Muscle of leg (tissue), 11 donors: Measurements from ENCODE around the gene AGAP3. TPM values are rescaled to one million over a fixed set of nuclear protein-coding genes. Genes with fewer than 3 reads are reported as not detected.

Experiments used
- DNase-seq: peaks from one replicate; pipeline ENCODE4 v3.0.0; 2013
- H3K27ac ChIP-seq: one replicate; pipeline ENCODE4 v1.5.1; 2013; ENCODE audit warnings: mild to moderate bottlenecking, low read length, control low read depth
- H3K27me3 ChIP-seq: one replicate; pipeline ENCODE4 v1.6.1; 2013; ENCODE audit warnings: low read length; ENCODE audit not compliant: control insufficient read depth, insufficient read depth
- H3K36me3 ChIP-seq: one replicate; pipeline ENCODE4 v1.6.1; 2013; ENCODE audit warnings: low read length; ENCODE audit not compliant: control insufficient read depth, insufficient read depth
- H3K4me1 ChIP-seq: one replicate; pipeline ENCODE4 v1.6.1; 2013; ENCODE audit warnings: low read length; ENCODE audit not compliant: control insufficient read depth, insufficient read depth
- H3K4me3 ChIP-seq: one replicate; pipeline ENCODE4 v1.5.1; 2013; ENCODE audit warnings: low read length, control low read depth
- H3K9me3 ChIP-seq: replicated peaks from 2 replicates; pipeline ENCODE4 v1.6.1; 2013; ENCODE audit warnings: low read depth, low read length; ENCODE audit not compliant: control insufficient read depth
- WGBS: methylation state at CpG from one replicate; pipeline ENCODE4 v1.1.5; 2013; ENCODE audit warnings: missing lambda C conversion rate; ENCODE audit not compliant: insufficient coverage; 5-methylcytosine and 5-hydroxymethylcytosine counted together
- polyA plus RNA-seq, 8 donors: library from polyadenylated mRNA; unstranded; fragments of 120-200 nt; gene quantifications; one replicate each; pipeline versions ENCODE4 v1.2.1 to v1.2.3, GENCODE V29; 2013; ENCODE audit warnings: inconsistent platforms in 1 of 8, low replicate concordance in 1 of 8; ENCODE audit not compliant: insufficient read length in 8 of 8, insufficient read depth in 1 of 8
- total RNA-seq: library from RNA; stranded (reverse); fragments of 120-200 nt; gene quantifications from one replicate; pipeline ENCODE4 v1.2.4, GENCODE V29; 2013

Gene AGAP3
- total and polyA plus RNA-seq, 9 donors = 37.0 to 95.4 (median 74.6) TPM

DNA sequence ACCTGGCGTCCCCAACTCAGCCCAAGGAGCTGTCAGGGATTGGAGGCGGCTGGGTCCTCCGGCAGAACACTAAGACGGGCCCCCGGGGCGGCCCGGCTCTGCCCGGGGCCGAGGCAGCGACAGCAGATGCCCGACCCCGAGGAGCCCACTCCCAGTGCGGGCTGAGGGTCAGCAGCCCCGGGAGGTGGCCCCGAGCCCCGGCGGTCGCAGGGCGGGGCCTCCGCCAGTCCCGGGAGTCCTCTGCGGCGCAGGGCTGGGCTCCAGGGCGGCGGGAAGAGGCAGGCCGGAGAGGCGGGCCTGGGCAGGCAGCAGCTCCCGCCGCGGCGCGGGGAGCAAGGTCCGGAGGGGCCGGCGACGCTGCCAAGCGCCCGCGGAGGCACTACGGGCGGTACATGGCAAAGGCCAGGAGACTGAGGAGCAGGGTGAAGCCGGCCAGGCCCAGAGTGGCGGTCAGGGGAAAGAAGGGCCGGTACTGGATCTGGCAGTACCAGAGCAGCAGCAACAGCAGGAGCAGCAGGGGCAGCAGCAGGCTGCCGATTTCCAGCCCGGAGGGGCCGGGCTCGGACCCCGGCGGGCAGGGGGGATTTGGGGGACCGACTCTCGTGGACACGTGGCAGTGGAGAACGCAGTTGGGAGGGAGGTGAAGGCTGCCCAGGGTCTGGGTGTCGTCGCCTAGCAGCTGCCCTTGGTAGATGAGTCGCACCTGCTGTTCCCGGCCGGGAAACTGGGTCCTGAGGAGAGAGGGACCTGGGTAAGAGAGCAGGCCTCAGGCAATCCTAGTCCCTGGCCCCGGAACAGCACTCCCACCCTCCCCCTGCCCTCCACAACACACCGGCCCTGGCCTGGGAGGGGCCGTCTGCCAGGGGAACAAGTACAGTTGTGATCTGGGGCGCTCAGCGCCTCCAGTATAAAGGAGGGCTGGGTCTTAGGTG lies 4.8 kb upstream of the AGAP3 start:
- no peak for DNase-seq
- Histone ChIP-seq H3K4me3 (peak overlapping the region; percentile 95), H3K9me3 (no peaks in the 10 kb centered on the region), H3K36me3 (peaks cover 6% of the 10 kb centered on the region), H3K27ac (peak overlapping the region; percentile 93), H3K27me3 (no peaks in the 10 kb centered on the region), H3K4me1 (peaks cover 59% of the 10 kb centered on the region)
- 15% methylated on average over 53 of the region's 64 CpGs for WGBS

DNA sequence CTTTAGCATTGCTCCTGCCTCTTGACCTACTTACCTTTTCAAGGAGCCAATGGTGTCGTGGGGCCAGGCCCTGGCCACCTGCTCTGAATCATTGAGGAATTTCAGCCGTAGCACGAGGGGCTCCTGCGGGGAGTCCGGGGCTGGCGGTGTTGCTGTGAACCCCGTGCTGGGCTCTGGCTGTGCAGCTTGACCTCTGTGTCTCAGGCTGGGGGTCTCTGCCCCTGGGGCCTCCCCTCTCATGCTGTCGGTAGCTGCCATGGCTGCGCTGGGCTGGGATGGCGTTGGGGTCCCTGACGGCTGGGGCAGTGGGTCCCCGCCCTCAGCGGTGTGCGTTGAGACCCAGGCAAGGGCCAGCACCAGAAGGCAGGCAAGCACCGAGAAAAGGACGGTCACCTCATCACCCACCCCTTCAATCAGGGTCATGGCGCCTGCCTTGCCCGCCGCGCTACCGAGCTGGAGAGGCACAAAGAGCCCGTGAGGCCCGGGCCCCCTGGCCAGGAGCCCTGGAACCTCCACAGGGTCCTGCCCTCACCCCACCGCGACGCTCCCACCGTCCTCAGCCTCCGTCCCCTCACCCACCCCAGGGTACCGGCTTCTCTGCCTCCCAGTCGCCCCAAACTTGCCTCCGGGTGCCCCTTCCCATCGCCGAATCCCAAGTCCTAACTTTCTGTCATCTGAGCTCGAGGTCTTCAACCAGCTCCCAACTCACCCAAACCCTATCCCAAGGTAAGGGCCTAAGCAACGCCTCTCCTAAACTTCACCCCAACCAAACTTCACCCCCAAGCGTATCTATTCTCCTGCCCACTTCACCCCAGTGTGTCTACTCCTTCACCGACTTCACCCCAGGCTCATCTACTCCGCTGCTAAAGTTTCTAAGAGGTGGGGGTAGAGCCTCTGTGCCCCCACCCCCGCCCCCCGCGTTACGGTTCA lies 3.9 kb upstream of the AGAP3 start:
- DNase-seq = no peak
- H3K9me3 ChIP-seq = no peaks in the 10 kb centered on the region
- WGBS = 58% methylated on average over 34 of the region's 42 CpGs
- H3K4me3 ChIP-seq = peak overlapping the region; percentile 72
- H3K4me1 ChIP-seq = peaks cover 59% of the 10 kb centered on the region
- H3K27ac ChIP-seq = peak overlapping the region; percentile 93
- no peaks in the 10 kb centered on the region for H3K36me3 ChIP-seq
- no peaks in the 10 kb centered on the region for H3K27me3 ChIP-seq

DNA sequence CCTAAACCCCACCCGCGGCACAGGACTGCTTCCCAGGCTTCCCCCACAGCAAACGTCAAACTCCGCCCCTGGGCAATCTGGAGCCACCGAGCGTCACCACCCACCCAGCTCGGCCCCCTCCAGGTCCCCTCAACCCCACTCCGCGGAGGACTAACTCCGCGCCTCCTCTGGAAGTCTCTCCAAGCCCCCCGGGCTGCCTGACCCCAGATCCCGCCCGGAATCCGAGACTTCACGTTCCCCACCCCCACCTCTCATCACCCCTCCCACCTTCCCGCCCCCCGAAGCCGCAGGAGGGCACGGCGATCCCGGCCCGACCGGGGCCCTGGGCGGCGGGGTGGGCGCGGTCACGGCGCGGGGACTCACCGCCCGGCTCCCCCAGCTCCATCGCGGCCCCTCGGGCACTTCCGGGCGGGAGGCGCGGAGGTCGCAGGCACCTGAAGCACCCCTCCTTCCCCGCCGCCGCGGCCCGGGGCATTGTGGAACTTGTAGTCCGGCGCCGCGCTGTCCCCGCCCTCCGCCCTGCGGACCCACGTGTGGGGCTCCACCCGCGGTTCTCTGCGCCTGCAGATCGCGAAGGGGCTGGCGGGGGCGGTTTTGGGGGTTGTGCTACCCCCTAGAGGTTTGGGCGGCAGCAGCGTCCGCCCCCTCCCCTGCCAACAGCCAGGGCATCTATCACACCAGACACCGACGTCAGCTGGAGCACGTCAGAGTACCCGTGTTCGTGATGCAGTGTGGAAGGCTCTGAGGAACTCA lies 3.0 kb upstream of the AGAP3 start, which contains the start of gene TMUB1:
Gene TMUB1, minus strand, starts transcription at position 423 of the 753 bp plus-strand sequence. CDS start 930 bp downstream, outside the sequence.
- Histone ChIP-seq H3K4me1 (peaks cover 63% of the 10 kb centered on the region), H3K9me3 (no peaks in the 10 kb centered on the region), H3K27ac (peak within 1 kb of the TSS; percentile 93), H3K4me3 (peak within 1 kb of the TSS; percentile 72), H3K36me3 (no peaks in the 10 kb centered on the region), H3K27me3 (no peaks in the 10 kb centered on the region)
- WGBS = under 1% methylated on average over 50 of the region's 69 CpGs
- DNase-seq = peak; percentile 77

DNA sequence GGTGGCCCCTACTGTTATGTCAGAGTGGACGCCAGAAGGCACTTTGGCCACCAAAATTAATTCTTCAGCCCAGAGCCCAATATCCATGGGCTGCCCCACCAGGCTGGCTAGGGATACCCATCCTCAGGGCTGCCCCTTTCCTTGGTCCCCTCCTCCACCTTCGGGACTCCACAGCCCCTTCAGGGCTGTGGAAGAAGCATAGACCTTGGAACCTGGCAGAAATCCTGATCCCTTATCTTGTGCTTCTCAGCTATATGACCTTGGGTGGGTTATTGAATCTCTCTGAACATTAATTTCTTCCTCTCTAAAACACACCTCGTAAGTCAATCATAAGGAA lies 2.5 kb upstream of the AGAP3 start:
- H3K27ac ChIP-seq = peak overlapping the region; percentile 47
- H3K4me3 ChIP-seq = peak overlapping the region; percentile 72
- no peaks in the 10 kb centered on the region for H3K9me3 ChIP-seq
- WGBS = no CpG with 5 or more reads among the region's 3 CpGs
- DNase-seq = no peak
- H3K36me3 ChIP-seq = no peaks in the 10 kb centered on the region
- H3K27me3 ChIP-seq = no peaks in the 10 kb centered on the region
- peaks cover 64% of the 10 kb centered on the region for H3K4me1 ChIP-seq

DNA sequence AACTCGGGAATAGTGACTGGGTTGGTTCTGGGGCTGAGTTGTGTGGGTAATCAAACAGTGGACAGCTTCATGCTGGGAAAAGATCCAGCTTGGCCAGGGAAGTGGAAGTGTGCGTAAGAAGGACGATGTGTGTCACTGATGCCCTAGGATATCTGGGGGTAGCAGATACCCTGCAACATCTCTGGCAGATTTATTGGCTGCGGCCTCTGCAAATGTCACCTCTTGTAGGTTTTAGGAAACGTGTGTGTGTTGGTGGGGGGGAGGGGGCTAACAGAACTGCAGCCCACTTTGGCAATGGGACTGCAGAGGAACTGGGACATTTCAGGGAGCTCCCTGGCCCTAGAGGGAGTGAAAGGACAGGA lies 965 bp upstream of the AGAP3 start:
- Histone ChIP-seq H3K4me3 (peak overlapping the region; percentile 52), H3K4me1 (peaks cover 66% of the 10 kb centered on the region), H3K36me3 (peaks cover 2% of the 10 kb centered on the region), H3K27ac (peak overlapping the region; percentile 97), H3K9me3 (no peaks in the 10 kb centered on the region), H3K27me3 (no peaks in the 10 kb centered on the region)
- no peak for DNase-seq
- WGBS = 32% methylated on average over 5 of the region's 5 CpGs

DNA sequence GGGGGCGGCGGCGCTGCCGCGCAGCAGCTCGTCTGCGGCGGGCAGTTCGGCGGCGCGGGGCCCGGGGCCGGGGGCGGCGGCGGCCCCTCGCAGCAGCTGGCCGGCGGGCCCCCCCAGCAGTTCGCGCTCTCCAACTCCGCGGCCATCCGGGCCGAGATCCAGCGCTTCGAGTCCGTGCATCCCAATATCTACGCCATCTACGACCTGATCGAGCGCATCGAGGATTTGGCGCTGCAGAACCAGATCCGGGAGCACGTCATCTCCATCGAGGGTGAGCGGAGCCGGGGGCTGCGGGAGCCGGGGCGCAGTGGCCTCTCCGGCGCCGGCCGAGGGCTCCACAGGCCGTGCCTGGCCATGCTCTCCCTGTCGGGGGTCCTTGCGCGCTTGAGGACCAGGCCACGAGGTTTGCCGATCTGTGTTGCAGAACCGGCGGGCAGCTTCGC lies 548 bp downstream of the AGAP3 start:
- no peaks in the 10 kb centered on the region for H3K9me3 ChIP-seq
- under 1% methylated on average over 47 of the region's 56 CpGs for whole genome bisulfite sequencing
- H3K27me3 ChIP-seq = no peaks in the 10 kb centered on the region
- H3K27ac ChIP-seq = peak overlapping the region; percentile 90
- peak overlapping the region; percentile 87 for H3K4me3 ChIP-seq
- DNase-seq = peak; percentile 70
- H3K4me1 ChIP-seq = peaks cover 69% of the 10 kb centered on the region
- peaks cover 11% of the 10 kb centered on the region for H3K36me3 ChIP-seq

DNA sequence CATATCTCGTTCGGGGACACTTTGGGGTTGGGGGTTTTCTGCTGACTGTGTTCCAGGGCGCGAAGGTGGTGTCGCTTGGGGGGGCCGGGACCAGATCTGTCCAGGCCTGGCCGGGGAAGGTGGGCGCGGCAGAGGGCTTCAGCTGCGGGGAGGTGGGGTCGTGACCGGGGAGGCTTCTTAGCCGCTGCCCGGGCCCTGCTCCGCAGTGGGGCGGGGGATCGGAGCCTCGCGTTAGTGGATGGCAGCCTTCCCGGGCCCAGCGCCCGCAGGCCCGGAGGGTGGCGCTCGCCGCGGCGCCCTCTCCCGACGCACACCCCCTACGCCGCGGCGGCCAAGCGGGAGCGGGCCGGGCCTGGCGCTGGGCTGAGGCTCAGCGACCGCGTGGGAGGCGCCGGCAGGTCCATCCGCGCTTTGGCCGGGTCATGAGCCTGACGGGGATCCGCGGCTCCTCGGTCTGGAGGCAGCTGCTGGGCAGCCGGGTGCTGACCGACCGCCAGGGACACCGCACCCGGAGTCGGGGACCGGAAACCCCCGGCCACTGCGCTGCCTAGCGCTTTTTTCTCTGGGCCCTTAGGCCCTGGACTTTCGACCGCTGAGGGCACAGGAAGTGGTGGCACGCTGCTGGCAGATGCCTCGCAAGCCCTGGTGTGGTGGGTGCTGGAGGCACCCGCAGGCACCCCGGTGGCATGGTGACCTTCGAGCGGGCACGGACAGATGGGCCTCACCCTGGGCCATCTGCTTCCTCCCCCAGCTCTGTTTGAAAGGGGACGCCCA lies 1.2 kb downstream of the AGAP3 start:
- DNase-seq = peak; percentile 72
- WGBS = 2% methylated on average over 66 of the region's 70 CpGs
- H3K4me1 ChIP-seq = peaks cover 66% of the 10 kb centered on the region

DNA sequence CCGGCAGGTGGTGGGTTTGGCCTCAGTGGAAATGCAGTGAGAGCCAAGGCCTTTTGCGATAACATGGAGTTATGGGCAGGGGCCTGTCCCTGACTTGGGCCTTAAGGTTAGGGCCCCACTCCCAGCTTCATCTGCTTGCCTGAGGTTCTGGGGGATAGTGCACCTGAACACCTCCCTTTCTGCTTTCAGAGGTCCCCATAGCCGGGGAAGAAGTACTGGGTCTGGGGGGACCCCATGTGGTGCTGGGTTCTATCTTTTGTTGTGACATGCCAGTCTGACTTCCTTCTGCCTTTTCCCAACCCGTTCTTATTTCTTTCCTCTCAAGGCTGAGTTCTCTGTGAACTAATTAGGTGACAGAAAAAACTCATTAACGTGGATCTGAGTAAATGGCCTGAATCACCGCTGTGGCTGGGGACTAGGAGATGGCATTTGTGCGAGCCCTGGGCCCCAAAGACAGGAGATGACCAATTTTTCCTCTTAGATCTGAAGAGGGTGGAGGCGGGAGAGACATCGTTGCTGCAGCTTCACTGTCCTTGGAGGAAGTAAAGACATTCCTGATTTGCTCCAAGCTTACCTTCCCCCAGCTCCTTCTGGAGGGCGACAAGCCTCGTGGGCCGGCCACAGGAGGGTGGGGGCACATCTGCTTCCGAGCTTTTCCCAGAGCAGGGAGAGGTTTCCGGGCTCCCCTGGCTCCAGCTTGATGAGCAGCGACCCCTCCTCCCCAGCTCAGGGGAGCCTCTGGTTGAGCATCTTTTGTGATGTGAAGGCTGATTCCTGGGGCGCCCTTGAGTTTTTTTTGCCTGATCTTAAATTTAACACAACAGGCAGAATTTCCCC lies 2.0 kb downstream of the AGAP3 start:
- peak overlapping the region; percentile 87 for H3K4me3 ChIP-seq
- no peaks in the 10 kb centered on the region for H3K27me3 ChIP-seq
- H3K36me3 ChIP-seq = peaks cover 23% of the 10 kb centered on the region
- peak overlapping the region; percentile 91 for H3K27ac ChIP-seq
- no peaks in the 10 kb centered on the region for H3K9me3 ChIP-seq
- no peak for DNase-seq
- 16% methylated on average over 7 of the region's 16 CpGs for WGBS
- H3K4me1 ChIP-seq = peaks cover 61% of the 10 kb centered on the region

More for the DNA sequence above, 1.2 kb downstream of the AGAP3 start:
- Histone ChIP-seq H3K36me3 (peaks cover 17% of the 10 kb centered on the region), H3K27me3 (no peaks in the 10 kb centered on the region), H3K27ac (peak overlapping the region; percentile 91), H3K4me3 (peak overlapping the region; percentile 87), H3K9me3 (no peaks in the 10 kb centered on the region)
